ENCODE data around the gene BMP8B. TPM values are rescaled to one million over a fixed set of nuclear protein-coding genes. Genes with fewer than 3 reads are reported as not detected.

BMP8B gene
- total and polyA plus RNA-seq, 2 of the 8 experiments (the other 6 are each of a cell fraction or from before 2014, with no cell fraction given), result 0.37 to 0.50 TPM

DNA sequence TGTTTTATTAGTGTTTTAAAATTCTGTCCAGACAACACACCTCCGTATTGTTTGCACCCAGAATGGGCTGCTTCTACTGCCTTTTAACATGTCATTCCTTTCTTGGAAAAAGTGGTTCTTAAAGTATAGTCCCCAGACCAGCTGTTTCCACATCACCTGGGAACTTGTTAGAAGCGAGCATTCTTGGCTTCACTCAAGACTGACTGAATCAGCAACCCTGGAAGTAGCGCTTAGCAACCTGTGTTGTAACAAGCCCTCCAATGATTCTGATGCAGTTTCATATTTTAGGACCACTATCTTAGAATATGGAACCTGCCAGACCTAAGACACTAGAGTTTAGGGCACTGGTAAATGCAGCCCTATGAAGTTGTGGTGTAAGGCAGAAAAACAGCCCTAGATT is 55.9 kb downstream of the BMP8B start:
- Histone ChIP-seq H3K23me2 (ENCODE audit: low read depth, low read length) (no peaks in the 10 kb centered on the region), H3K27ac (ENCODE audit: low read depth, low read length) (no peak overlapping the region), H3K56ac (replicated peaks; ENCODE audit: insufficient read length, low read depth, low read length) (no peak overlapping the region), H3K4me2 (ENCODE audit: insufficient read depth in 1 of 2, low read depth in 2 of 2, low read length in 2 of 2) (no peak overlapping the region), H2BK120ac (replicated peaks; ENCODE audit: low read depth, low read length) (no peak overlapping the region), H4K5ac (ENCODE audit: insufficient read length, low read depth, low read length) (no peak overlapping the region), H3K18ac (ENCODE audit: extremely low read depth, low read length) (no peak overlapping the region), H3K23ac (ENCODE audit: insufficient read length) (no peak overlapping the region), H2AK5ac (ENCODE audit: low read depth, low read length) (no peak overlapping the region), H3K9ac (replicated peaks in 1 of 4; ENCODE audit: extremely low read depth in 1 of 4, low read depth in 3 of 4, low read length in 3 of 4) (no peak overlapping the region), H2BK5ac (ENCODE audit: low read depth, low read length) (no peak overlapping the region), H3K4me3 (ENCODE audit: extremely low read depth in 1 of 4, insufficient read depth in 2 of 4, low read depth in 3 of 4, low read length in 4 of 4) (no peak overlapping the region), H4K91ac (replicated peaks; ENCODE audit: insufficient read length, low read length) (no peak overlapping the region), H3K27me3 (replicated peaks in 1 of 4; ENCODE audit: control insufficient read depth in 3 of 4, extremely low read depth in 1 of 4, insufficient read depth in 3 of 4, low read length in 3 of 4) (peaks cover 7 to 72% (median 42%) of the 10 kb centered on the region in 4 experiments), H3K79me1 (ENCODE audit: low read depth, low read length) (no peaks in the 10 kb centered on the region), H3K9me3 (ENCODE audit: insufficient read depth in 2 of 2, low read depth in 1 of 2, low read length in 1 of 2) (no peaks in the 10 kb centered on the region), H4K20me1 (replicated peaks in 1 of 2; ENCODE audit: control insufficient read depth in 1 of 2, insufficient read depth in 2 of 2, low read length in 2 of 2) (no peaks in the 10 kb centered on the region), H3K79me2 (ENCODE audit: control insufficient read depth in 1 of 2, insufficient read depth in 2 of 2, low read length in 2 of 2) (no peaks in the 10 kb centered on the region), H4K8ac (ENCODE audit: extremely low read depth, insufficient read depth, low read length) (no peak overlapping the region), H2BK12ac (ENCODE audit: low read depth, low read length) (no peak overlapping the region), H2BK20ac (ENCODE audit: low read length) (no peak overlapping the region), H2BK15ac (ENCODE audit: low read length) (no peak overlapping the region), H3K36me3 (ENCODE audit: control insufficient read depth in 2 of 4, insufficient read depth in 4 of 4, low read length in 3 of 4) (no peaks in the 10 kb centered on the region), H3K4ac (replicated peaks; ENCODE audit: insufficient read length, low read depth, low read length) (no peak overlapping the region), H3K14ac (ENCODE audit: insufficient read length) (no peak overlapping the region), H3K4me1 (replicated peaks in 1 of 4; ENCODE audit: control insufficient read depth in 3 of 4, insufficient read depth in 4 of 4, low read length in 3 of 4) (no peaks in the 10 kb centered on the region), H2AFZ (ENCODE audit: low read length) (no peak overlapping the region)
- POLR2A ChIA-PET (ENCODE audit: partially characterized antibody), result no interaction called here
- CTCF ChIA-PET (ENCODE audit: partially characterized antibody), result interaction anchor here (0.6 to 1.6 kb wide), 4 partner anchors 10 to 96 kb away, joined by 3 to 4 read pairs (median 4); no protein-coding TSS in a partner anchor
- FAIRE-seq, result no peak
- WGBS, 2 experiments (ENCODE audit: extremely low coverage in 1 of 2, insufficient coverage in 1 of 2, insufficient read length in 1 of 2, insufficient replicate concordance in 2 of 2, low coverage in 1 of 2, low lambda C conversion rate in 2 of 2, missing lambda C conversion rate in 1 of 2), result 69% methylated on average over 3 of the region's 3 CpGs; no CpG with 5 or more reads in 1 of the 2 experiments
- TF ChIP-seq TBP (IDR thresholded peaks at IDR 0.05; ENCODE audit: low read depth, low read length), result no peak
- no peak for TF ChIP-seq CEBPB (IDR thresholded peaks at IDR 0.05; ENCODE audit: low read depth, low read length)
- TF ChIP-seq RAD21 (IDR thresholded peaks at IDR 0.05 in 1 of 2, conservative IDR thresholded peaks at IDR 0.05 in 1 of 2; ENCODE audit: low read depth in 2 of 2, low read length in 2 of 2), result no peak
- TF ChIP-seq POLR2AphosphoS5 (IDR thresholded peaks at IDR 0.05; ENCODE audit: low read depth, low read length), result no peak
- TF ChIP-seq CHD2 (IDR thresholded peaks at IDR 0.05; ENCODE audit: low read length), result no peak
- no peak for DNase-seq (ENCODE audit: low read depth in 1 of 2, low spot score in 2 of 2)
